CD4-positive, alpha-beta memory T cell (primary cell): ENCODE data around the gene TCFL5. TPM values are rescaled to one million over a fixed set of nuclear protein-coding genes. Genes with fewer than 3 reads are reported as not detected.

Experiments
- CTCF ChIA-PET: fragments of 350-600 bp; sonication (Branson Sonifier 250); formaldehyde crosslinking; loops from one replicate; lab custom pipeline; 2021; ENCODE audit warnings: inconsistent platforms; ENCODE audit not compliant: partially characterized antibody; lab: Charles Lee
- POLR2A ChIA-PET: fragments of 350-600 bp; sonication (Branson Sonifier 250); formaldehyde crosslinking; loops from one replicate; lab custom pipeline; 2021; ENCODE audit not compliant: partially characterized antibody; lab: Charles Lee
- DNase-seq, 5 donors: peaks; one replicate each; pipeline versions ENCODE4 v3.0.0 to v3.0.0-alpha.2; 2020 to 2022; ENCODE audit warnings: mixed read lengths in 1 of 5
- H3K27ac ChIP-seq: one replicate; pipeline ENCODE4 v1.7.0; 2013; ENCODE audit warnings: low read depth, low read length
- H3K27me3 ChIP-seq: 2 replicates; pipeline ENCODE4 v1.7.0; 2013; ENCODE audit warnings: mild to moderate bottlenecking, low read length, moderate library complexity; ENCODE audit not compliant: insufficient read depth
- H3K36me3 ChIP-seq: 2 replicates; pipeline ENCODE4 v1.7.0; 2013; ENCODE audit warnings: mild to moderate bottlenecking, low read length, moderate library complexity; ENCODE audit not compliant: insufficient read depth
- H3K4me1 ChIP-seq: 2 replicates; pipeline ENCODE4 v1.7.0; 2013; ENCODE audit warnings: mild to moderate bottlenecking, low read length, moderate library complexity; ENCODE audit not compliant: insufficient read depth
- H3K4me3 ChIP-seq, 2 donors: one replicate each; pipeline ENCODE4 v1.7.0; 2013; ENCODE audit warnings: low read length in 2 of 2, mild to moderate bottlenecking in 1 of 2
- H3K9me3 ChIP-seq, 2 donors: one replicate each; pipeline ENCODE4 v1.7.0; 2013; ENCODE audit warnings: low read length in 2 of 2, control low read depth in 1 of 2; ENCODE audit not compliant: control insufficient read depth in 1 of 2
- H3K27ac Mint-ChIP-seq, 7 donors: one replicate each; pipeline ENCODE4 v1.8.0; 2020 to 2021; ENCODE audit warnings: mixed read lengths in 7 of 7, mild to moderate bottlenecking in 6 of 7, inconsistent platforms in 3 of 7, moderate library complexity in 3 of 7
- H3K27me3 Mint-ChIP-seq, 2 donors: one replicate each; pipeline ENCODE4 v1.8.0; 2020 to 2021; ENCODE audit warnings: mixed read lengths in 2 of 2
- H3K36me3 Mint-ChIP-seq, 2 donors: one replicate each; pipeline ENCODE4 v1.8.0; 2020 to 2021; ENCODE audit warnings: mixed read lengths in 2 of 2, inconsistent platforms in 1 of 2, mild to moderate bottlenecking in 1 of 2
- H3K4me1 Mint-ChIP-seq, 4 donors: one replicate each; pipeline ENCODE4 v1.8.0; 2020 to 2021; ENCODE audit warnings: mixed read lengths in 4 of 4, mild to moderate bottlenecking in 1 of 4
- H3K4me3 Mint-ChIP-seq, 8 donors: one replicate each; pipeline ENCODE4 v1.8.0; 2020 to 2021; ENCODE audit warnings: mixed read lengths in 8 of 8, mild to moderate bottlenecking in 7 of 8, moderate library complexity in 6 of 8, inconsistent platforms in 3 of 8
- H3K9me3 Mint-ChIP-seq, 8 donors: one replicate each; pipeline ENCODE4 v1.8.0; 2020 to 2021; ENCODE audit warnings: mixed read lengths in 8 of 8, mild to moderate bottlenecking in 5 of 8, inconsistent platforms in 3 of 8, moderate library complexity in 1 of 8
- intact Hi-C: fragments of 100-400 bp; cut with micrococcal nuclease; formaldehyde crosslinking; loops from one replicate; pipeline ENCODE4 v1.15.1; 2023
- polyA plus RNA-seq, 2 donors: library from polyadenylated mRNA; unstranded; fragments of 300-500 nt; fragmentation: Illumina TruSeq; gene quantifications; one replicate each; pipeline ENCODE4 v1.2.3, GENCODE V29; 2021
- total RNA-seq, 2 experiments: library from RNA; stranded (reverse); gene quantifications; one replicate each; pipeline ENCODE4 v1.2.3, GENCODE V29; 2021

The TCFL5 gene
- total and polyA plus RNA-seq, 4 experiments from 2014 or later, result 0.52 to 10.3 (median 6.2) TPM

DNA sequence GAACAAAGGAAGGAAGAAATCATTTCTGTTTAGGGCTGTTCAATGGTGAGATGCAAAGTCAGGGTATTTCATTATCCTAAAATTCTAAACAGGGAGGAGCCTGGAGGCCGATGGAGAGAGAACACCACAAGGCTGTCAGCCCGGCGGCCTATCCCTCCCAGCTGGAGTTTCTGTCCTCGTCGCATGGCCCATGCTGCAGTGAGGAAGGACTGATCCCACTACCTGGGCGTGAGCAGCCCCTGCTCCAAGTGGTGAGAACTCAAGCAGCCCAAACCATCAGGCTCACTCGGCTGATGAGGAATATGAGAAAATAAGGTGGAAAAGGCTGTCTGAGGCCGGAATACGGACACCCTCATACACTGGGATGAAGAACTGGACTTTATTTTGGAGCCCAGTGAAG is 33.9 kb upstream of the TCFL5 start:
- no peak for DNase-seq

DNA sequence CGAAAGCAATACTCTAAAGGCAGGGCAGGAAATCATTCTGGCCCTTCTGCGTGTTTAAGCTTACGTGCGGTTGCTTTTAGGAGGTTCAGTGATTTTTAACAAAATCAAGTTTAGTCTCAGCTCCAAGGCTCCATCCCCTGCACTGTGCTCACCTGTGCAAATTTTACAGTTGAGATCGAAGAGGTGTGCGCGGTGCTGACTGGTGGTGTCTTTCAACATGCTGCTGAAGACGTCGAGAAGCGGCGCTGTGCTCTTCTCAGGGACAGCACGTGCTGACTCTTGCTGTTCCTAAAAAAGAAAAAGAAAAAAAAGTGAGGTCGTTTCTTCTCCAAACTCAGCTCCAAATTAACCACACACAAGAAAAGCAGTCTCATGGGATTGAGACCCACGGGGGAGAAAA is 32.6 kb upstream of the TCFL5 start:
- H3K4me3 Mint-ChIP-seq, result no peak overlapping the region
- POLR2A ChIA-PET, result interaction anchor here (1.0 kb wide), 1 partner anchor 9 kb away, joined by 4 read pairs; no protein-coding TSS in a partner anchor

More for the DNA sequence above, 33.9 kb upstream of the TCFL5 start:
- POLR2A ChIA-PET, result no interaction called here
- no peaks in the 10 kb centered on the region for H3K9me3 ChIP-seq
- CTCF ChIA-PET, result interaction anchor here (1.2 to 2.1 kb wide), 2 partner anchors 12 to 25 kb away, joined by 3 to 5 read pairs; no protein-coding TSS in a partner anchor
- intact Hi-C loops, result no loop called here
- H3K4me1 ChIP-seq, result peaks cover 46% of the 10 kb centered on the region
- H3K4me3 ChIP-seq, result no peak overlapping the region
- Mint-ChIP-seq H3K4me3 (peak overlapping the region in 1 of 8 donors; percentile 53), H3K27me3 (no peaks in the 10 kb centered on the region), H3K4me1 (peaks cover 25 to 53% (median 36%) of the 10 kb centered on the region in 4 donors), H3K9me3 (no peaks in the 10 kb centered on the region), H3K27ac (peak overlapping the region in 2 of 7 donors; percentile 45 to 71), H3K36me3 (peaks cover 54 to 62% of the 10 kb centered on the region in 2 donors)
- no peak overlapping the region for H3K27ac ChIP-seq
- peaks cover 57% of the 10 kb centered on the region for H3K36me3 ChIP-seq
- no peaks in the 10 kb centered on the region for H3K27me3 ChIP-seq

DNA sequence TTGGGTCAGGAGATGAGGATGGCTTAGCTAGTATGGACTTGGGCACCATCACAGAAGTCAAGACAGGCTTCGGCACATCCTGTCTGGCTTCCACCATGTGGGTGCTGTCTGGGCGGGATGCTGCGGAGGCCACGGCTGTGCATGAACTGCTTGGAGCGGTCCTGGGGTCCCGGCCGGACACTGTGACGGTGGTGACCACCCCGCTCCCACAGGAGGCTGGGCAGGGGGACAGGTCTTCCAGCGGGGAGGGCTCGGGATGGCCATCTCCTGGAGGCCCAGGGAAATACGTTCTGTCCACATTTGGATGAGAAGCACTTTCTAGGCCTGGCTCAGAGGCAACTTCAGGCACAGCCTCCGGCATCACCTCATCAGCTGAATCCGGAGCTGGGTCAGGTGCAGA is 32.1 kb upstream of the TCFL5 start:
- Mint-ChIP-seq H3K27me3 (no peaks in the 10 kb centered on the region), H3K4me1 (peaks cover 15 to 39% (median 21%) of the 10 kb centered on the region in 4 donors), H3K4me3 (no peak overlapping the region), H3K36me3 (peaks cover 57 to 73% of the 10 kb centered on the region in 2 donors), H3K9me3 (no peaks in the 10 kb centered on the region), H3K27ac (peak overlapping the region in 1 of 7 donors; percentile 22)
- Histone ChIP-seq H3K27me3 (no peaks in the 10 kb centered on the region), H3K27ac (no peak overlapping the region), H3K36me3 (peaks cover 76% of the 10 kb centered on the region), H3K4me3 (no peak overlapping the region), H3K9me3 (no peaks in the 10 kb centered on the region), H3K4me1 (peaks cover 30% of the 10 kb centered on the region)
- no peak for DNase-seq
- ChIA-PET POLR2A (interaction anchor here (1.0 to 1.3 kb wide), 2 partner anchors 10 to 21 kb away, joined by 3 to 4 read pairs; no protein-coding TSS in a partner anchor), CTCF (interaction anchor here (1.4 to 2.1 kb wide), 5 partner anchors 10 to 116 kb away, joined by 3 to 8 read pairs (median 4); no protein-coding TSS in a partner anchor)
- intact Hi-C loops, result no loop called here

More for the DNA sequence above, 32.6 kb upstream of the TCFL5 start:
- H3K27me3 ChIP-seq, result no peaks in the 10 kb centered on the region
- no peak overlapping the region for H3K27ac ChIP-seq
- CTCF ChIA-PET, result interaction anchor here (1.1 to 2.1 kb wide), 6 partner anchors 10 to 329 kb away, joined by 3 to 8 read pairs (median 4); no protein-coding TSS in a partner anchor
- no peaks in the 10 kb centered on the region for H3K27me3 Mint-ChIP-seq
- H3K9me3 Mint-ChIP-seq, result no peaks in the 10 kb centered on the region
- intact Hi-C loops, result no loop called here
- no peaks in the 10 kb centered on the region for H3K9me3 ChIP-seq
- DNase-seq, result no peak
- H3K4me3 ChIP-seq, result no peak overlapping the region
- peaks cover 57 to 71% of the 10 kb centered on the region in 2 donors for H3K36me3 Mint-ChIP-seq
- peaks cover 20 to 44% (median 27%) of the 10 kb centered on the region in 4 donors for H3K4me1 Mint-ChIP-seq
- peaks cover 70% of the 10 kb centered on the region for H3K36me3 ChIP-seq
- H3K27ac Mint-ChIP-seq, result peak overlapping the region in 1 of 7 donors; percentile 10
- H3K4me1 ChIP-seq, result peaks cover 36% of the 10 kb centered on the region

DNA sequence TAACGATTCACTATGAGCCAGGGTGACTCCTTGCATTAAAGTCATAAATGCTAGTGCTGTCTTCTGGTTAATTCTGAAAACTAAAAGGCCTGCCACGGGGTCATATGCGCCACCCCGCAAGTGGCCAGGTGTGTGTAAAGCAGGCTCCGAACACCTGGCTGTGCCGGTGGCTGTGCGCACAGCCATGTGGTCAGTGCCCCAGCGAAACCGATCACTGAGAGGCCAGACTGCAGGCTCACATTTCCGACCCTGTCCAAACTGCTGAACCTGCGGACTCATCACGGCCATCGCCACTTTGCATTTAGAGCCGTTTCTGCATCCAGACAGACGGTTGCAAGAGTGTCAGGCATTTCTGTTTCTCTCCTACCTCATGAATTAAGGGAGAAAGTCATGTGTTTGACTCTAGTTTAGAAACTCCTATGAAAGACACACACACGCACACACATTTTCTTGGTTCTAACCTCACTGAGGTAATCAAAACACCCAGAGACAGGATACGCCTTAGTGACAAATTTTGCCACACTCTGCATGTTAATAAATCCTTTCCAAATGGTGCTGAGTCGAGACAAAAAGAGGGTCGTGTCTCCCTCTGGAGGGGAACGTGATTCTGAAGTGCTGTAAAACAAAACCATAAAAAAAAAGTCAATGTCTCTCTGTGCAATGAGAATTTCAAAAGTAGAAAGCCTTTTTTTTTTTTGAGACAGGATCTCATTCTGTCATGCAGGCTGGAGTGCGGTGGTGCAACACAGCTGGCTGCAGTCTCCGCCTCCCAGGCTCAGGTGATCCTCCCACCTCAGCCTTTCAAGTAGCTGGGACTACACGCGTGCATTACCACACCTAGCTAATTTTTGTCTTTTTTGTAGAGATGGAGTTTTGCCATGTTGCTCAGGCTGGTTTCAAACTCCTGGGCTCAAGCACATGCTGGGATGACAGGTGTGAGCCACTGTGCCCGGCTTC is 31.0 kb upstream of the TCFL5 start:
- no peaks in the 10 kb centered on the region for H3K9me3 Mint-ChIP-seq
- H3K4me3 ChIP-seq, result no peak overlapping the region
- DNase-seq, result peak in 3 of 5 donors; percentile 15 to 26 (median 25)
- peaks cover 86% of the 10 kb centered on the region for H3K36me3 ChIP-seq
- peaks cover 23% of the 10 kb centered on the region for H3K4me1 ChIP-seq
- H3K4me1 Mint-ChIP-seq, result peaks cover 9 to 31% (median 15%) of the 10 kb centered on the region in 4 donors
- H3K27me3 ChIP-seq, result no peaks in the 10 kb centered on the region
- intact Hi-C loops, result no loop called here
- H3K27ac Mint-ChIP-seq, result peak overlapping the region in 6 of 7 donors; percentile 6 to 82 (median 62)
- no peaks in the 10 kb centered on the region for H3K27me3 Mint-ChIP-seq
- ChIA-PET POLR2A (interaction anchor here (1.3 kb wide), 1 partner anchor 22 kb away, joined by 3 read pairs; no protein-coding TSS in a partner anchor), CTCF (interaction anchor here (1.4 to 4.5 kb wide), 3 partner anchors 9 to 117 kb away, joined by 3 to 33 read pairs (median 8); no protein-coding TSS in a partner anchor)
- H3K4me3 Mint-ChIP-seq, result no peak overlapping the region
- no peak overlapping the region for H3K27ac ChIP-seq
- no peaks in the 10 kb centered on the region for H3K9me3 ChIP-seq
- H3K36me3 Mint-ChIP-seq, result peaks cover 57 to 84% of the 10 kb centered on the region in 2 donors

DNA sequence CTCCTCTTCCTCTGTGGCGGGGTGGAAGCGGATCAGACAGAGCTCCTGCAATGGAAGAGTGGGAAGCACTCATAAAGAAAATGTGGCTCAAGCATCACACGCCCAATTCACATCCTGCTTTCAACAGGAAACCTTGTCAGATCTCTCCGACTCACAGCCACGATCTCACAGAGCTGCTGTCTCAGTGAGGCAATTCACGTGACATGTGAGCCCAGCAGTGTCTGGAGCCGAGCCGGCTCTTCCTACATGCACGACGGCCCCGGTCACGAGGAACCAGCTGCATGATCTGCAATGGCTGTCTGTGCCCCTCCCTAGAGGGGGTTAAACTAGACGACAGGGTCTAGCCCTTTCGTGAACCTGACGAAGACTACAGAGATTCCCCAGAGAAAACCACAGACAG is 29.5 kb upstream of the TCFL5 start:
- Mint-ChIP-seq H3K36me3 (peaks cover 64 to 94% of the 10 kb centered on the region in 2 donors), H3K27ac (peak overlapping the region; percentile 79 to 93 (median 84)), H3K9me3 (no peaks in the 10 kb centered on the region), H3K4me3 (peak overlapping the region in 4 of 8 donors; percentile 13 to 62 (median 40)), H3K27me3 (no peaks in the 10 kb centered on the region), H3K4me1 (peaks cover 10 to 34% (median 13%) of the 10 kb centered on the region in 4 donors)
- peaks cover 95% of the 10 kb centered on the region for H3K36me3 ChIP-seq
- no peak overlapping the region for H3K4me3 ChIP-seq
- H3K4me1 ChIP-seq, result peaks cover 26% of the 10 kb centered on the region
- peak; percentile 31 to 56 (median 43) for DNase-seq
- POLR2A ChIA-PET, result interaction anchor here (0.8 to 1.3 kb wide), 5 partner anchors 9 to 211 kb away, joined by 3 to 7 read pairs (median 3); partner anchors contain the start of gene GID8
- CTCF ChIA-PET, result interaction anchor here (1.5 to 4.5 kb wide), 3 partner anchors 11 to 118 kb away, joined by 3 to 33 read pairs (median 10); no protein-coding TSS in a partner anchor
- H3K27me3 ChIP-seq, result no peaks in the 10 kb centered on the region
- intact Hi-C loops, result no loop called here
- H3K9me3 ChIP-seq, result no peaks in the 10 kb centered on the region
- peak overlapping the region; percentile 13 for H3K27ac ChIP-seq

DNA sequence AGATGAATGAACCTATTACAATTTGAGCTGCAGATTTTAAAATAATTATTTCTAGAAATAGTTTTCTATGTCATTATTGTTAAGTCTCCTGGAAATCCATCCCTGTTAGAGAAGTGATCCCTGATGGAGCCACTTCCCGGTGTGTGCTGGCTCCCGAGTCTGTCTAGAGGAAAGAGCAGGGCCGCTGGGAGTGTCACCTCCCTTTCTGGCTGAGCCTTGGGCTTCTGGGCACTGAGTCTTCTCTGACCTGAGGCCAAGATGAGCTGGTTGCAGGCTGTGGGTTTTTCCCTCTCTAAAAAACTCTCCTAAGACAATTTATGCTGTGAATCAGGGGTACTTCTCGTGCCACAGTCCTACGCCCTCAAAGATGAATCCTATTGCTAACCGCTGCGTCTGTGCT is 28.8 kb upstream of the TCFL5 start:
- Mint-ChIP-seq H3K4me3 (no peak overlapping the region), H3K9me3 (no peaks in the 10 kb centered on the region), H3K36me3 (peaks cover 58 to 88% of the 10 kb centered on the region in 2 donors), H3K4me1 (peaks cover 8 to 34% (median 14%) of the 10 kb centered on the region in 4 donors), H3K27ac (peak overlapping the region in 5 of 7 donors; percentile 81 to 93 (median 88)), H3K27me3 (no peaks in the 10 kb centered on the region)
- DNase-seq, result no peak
- Histone ChIP-seq H3K36me3 (peaks cover 88% of the 10 kb centered on the region), H3K27ac (peak overlapping the region; percentile 13), H3K4me3 (no peak overlapping the region), H3K4me1 (peaks cover 27% of the 10 kb centered on the region), H3K27me3 (no peaks in the 10 kb centered on the region), H3K9me3 (no peaks in the 10 kb centered on the region)
- ChIA-PET CTCF (interaction anchor here (0.8 to 4.5 kb wide), 6 partner anchors 11 to 119 kb away, joined by 3 to 33 read pairs (median 3); no protein-coding TSS in a partner anchor), POLR2A (interaction anchor here (0.6 to 1.3 kb wide), 5 partner anchors 10 to 64 kb away, joined by 3 to 5 read pairs (median 4); partner anchors contain the start of genes GID8 and TCFL5)
- intact Hi-C loops, result no loop called here
